HG03103 (cell line): ENCODE data around the gene DGUOK.

Source experiments
- ATAC-seq: cut with Tn5 transposase; IDR thresholded peaks from one replicate; pipeline ENCODE4 v1.9.1; 2021; ENCODE audit warnings: low read depth; ENCODE audit not compliant: unreplicated experiment

DGUOK gene

GRCh38 chr2:73944714-73945113 is 18.0 kb downstream of the DGUOK start:
- ATAC-seq = no peak

DNA sequence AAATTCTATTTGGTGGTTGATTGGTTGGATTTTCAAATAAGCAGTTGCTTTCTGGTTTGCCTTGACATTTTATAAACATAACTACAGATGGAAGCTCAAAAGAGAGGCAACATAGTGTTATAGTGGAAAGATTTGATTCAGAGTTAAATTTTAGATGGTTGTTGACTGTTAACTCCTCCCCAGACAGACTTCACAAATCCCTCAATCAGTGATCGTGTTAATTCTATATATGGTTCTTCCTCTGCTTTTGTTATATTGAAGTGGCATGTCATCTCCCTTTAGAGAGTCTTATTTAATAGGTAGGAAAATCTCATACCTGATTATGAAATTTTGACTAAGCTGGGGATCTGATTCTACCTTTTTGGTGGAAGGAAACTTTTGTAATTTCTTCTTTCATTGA is 19.5 kb downstream of the DGUOK start:
- ATAC-seq = no peak

DNA sequence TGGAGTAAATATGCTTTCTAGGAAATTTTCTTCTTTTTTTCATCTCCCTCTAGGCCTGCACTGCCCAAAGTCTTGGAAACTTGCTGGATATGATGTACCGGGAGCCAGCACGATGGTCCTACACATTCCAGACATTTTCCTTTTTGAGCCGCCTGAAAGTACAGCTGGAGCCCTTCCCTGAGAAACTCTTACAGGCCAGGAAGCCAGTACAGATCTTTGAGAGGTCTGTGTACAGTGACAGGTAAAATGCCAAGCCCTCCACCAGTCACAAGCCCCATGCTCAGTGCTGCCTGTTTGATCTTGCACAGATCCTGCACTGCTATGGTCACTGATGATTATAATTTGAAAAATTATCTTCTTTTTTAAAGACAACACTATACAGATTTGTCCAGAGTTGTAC is 20.0 kb downstream of the DGUOK start:
- ATAC-seq = no peak

GRCh38 chr2:73947412-73948018 is 20.8 kb downstream of the DGUOK start:
- ATAC-seq = no peak

GRCh38 chr2:73949802-73950201 is 23.1 kb downstream of the DGUOK start:
- no peak for ATAC-seq

DNA sequence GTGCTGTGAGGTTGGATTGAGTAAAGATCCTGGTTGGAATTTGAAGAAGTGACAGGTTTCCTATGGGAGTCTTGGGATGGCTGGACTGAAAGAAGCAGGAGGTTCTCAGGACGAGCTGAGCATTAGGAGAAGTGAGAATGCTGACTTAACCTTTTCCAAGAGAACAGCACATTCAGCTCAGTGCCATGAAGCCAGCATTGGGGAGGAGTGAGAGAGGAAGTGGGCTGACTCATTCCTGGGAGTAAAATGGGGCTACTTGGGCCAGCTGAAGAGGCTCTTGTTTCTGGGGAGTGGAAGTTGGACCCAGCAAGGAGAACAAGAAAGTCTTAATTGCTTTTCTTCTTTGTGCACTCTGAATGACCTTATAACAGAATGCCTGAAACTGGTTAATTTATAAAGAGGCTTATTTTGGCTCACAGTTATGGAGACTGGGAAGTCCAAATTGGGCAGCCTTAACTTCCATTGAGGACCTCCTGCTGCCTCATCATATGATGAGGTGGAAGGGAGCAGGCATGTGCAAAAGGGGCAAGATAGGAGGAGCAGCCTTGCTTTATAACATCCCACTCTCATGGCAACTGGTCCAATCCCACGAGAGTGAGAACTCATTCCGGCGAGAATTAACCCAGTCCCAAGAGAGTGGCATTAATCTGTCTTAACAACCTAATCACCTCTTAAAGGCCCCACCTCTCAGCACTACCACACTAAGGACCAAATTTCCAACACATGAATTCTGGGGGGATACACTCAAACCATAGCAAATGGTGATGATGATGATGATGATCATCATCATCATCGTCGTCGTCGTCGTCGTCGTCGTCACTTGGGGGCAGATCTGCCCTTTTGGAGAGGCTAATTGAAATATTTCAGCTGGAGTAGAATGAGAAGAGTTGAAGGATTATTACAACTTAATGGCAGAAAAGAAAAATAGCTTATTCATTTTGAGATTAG is 26.1 kb downstream of the DGUOK start:
- no peak for ATAC-seq

DNA sequence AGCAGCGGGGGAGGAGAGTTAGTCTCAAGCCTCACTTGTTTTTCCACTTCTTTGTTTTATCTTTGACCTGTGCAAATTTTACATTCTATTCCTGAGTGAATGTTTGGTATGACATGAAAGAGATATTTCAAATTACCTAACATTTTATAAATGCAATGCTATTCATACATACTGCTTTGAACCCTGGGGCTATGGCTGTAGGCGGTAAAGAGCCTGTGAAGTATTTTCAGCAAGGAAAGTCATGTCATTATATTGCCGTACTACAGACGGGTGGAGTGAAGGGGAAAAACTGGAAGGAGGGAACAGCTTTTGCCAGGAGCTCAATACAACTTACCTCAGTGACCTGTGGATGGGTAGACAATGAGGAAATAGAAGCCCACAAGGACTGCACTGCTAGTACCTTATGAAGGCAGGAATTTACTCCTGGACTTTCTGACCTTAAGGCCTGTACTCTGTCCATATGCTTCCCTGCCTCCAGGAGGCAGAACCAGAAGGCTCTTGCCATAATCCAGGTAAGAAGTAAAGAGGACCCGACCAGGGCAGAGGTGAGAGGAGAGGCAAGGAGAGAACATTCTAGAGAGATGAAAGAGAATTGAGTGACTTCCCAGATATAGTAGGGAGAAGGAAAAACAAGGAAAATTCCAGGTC is 29.7 kb downstream of the DGUOK start:
- no peak for ATAC-seq

- ATAC-seq = no peak
These were observed 34.6 kb downstream of the DGUOK start for GRCh38 chr2:73961274-73961673.

GRCh38 chr2:73961823-73962615 is 35.3 kb downstream of the DGUOK start:
- ATAC-seq = no peak

DNA sequence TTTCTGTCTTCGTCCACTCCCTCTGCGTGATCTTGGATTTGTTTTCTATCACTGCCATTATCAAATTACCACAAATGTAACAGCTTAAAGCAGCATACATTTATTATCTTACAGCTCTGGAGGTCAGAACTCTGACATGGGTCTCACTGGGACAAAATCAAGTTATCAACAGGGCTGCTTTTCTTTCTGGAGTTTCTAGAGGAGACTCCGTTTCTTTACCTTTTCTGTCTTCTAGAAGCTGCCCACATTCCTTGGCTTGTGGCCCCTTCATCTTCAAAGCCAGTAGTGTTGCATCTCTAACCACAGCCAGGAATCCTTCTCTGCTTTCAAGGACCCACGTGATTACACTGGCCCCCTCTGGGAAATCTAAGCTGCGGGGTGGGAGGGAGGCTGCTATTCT is 36.1 kb downstream of the DGUOK start:
- no peak for ATAC-seq

GRCh38 chr2:73963385-73964120 is 36.9 kb downstream of the DGUOK start:
- ATAC-seq = no peak

DNA sequence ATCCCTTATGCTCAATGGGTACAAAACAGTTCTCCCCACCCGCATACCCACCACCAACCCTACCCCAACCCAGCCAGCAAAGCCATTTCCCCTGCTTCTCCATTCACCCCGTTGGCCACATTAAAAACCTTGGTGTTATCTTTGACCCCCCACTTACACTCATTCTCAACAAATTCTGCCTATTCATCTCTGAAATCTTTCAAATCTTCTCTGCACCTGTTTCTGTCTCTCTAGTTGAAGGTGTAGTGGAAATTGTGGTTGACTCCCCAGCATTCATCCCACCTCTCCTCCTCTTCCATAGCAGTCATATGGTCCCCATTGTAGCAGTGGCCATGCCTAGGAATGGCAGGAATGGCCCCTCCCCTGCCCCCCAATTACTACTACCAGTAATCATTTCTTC is 37.5 kb downstream of the DGUOK start:
- ATAC-seq = no peak

DNA sequence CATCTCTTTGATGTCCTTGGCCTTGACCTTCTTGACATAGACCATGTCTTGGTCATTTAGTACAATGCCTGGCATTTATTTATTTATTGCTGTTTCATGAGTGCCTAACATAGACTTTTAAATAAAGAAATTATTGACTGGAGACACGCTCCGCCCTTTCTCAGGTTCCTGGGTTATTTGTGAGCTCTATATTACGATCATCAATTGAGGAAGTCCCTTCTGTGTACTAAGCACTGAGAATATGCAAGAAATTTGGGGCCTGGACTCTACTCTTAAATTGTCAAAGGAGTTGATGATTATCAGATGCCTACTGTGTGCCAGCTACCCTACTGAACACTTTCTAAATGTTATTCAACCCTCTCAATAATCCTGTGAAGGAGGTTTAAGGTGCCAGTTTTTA is 38.4 kb downstream of the DGUOK start:
- no peak for ATAC-seq

- no peak for ATAC-seq
These were observed 41.8 kb downstream of the DGUOK start for GRCh38 chr2:73968357-73968937.

DNA sequence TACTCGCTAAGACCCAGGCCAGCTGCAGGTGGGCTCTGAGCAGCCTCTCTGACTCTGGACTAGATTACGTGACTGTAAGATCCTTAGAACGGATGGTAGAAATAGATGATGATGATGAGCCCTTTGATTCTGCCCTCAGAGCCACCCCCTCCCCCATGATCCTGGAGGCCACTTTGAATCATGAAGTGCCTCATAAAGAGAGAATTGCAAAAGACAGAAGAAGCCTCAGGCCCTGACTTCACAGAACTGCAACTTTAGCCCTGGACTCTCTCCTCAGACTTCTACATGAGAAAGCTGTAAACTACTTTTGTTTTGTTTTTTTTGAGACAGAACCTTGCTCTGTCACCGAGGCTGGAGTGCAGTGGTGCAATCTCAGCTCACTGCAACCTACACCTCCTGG is 42.7 kb downstream of the DGUOK start:
- ATAC-seq = no peak

GRCh38 chr2:73970141-73970803 is 43.6 kb downstream of the DGUOK start:
- no peak for ATAC-seq

GRCh38 chr2:73970850-73971471 is 44.3 kb downstream of the DGUOK start:
- peak; percentile 76 for ATAC-seq

GRCh38 chr2:73971722-73972121 is 45.0 kb downstream of the DGUOK start:
- ATAC-seq = no peak

DNA sequence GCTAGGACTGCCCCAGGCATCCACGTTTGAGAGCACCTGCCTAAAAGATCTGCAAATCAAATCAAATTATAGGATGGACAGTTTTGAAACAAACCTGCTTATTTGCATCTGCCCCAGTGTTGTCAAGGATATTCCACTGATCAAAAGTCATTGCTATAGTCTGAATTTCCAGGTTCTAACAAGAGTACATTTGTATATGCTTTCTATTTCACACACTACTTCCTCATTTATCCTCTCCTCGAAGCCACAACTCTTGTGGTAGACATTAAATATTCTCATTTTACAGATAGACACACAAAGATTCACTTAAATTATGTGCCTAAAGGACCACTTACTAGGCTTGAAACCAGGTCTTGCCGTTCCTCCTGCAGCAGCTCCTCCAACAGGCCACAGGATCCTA is 46.2 kb downstream of the DGUOK start:
- peak; percentile 33 for ATAC-seq
